Brain microvascular endothelial cell (primary cell): Measurements from ENCODE around the gene ZYG11A.
A peak's percentile ranks its signal among the peaks of the same experiment; 100 is the strongest.
"Not testable (repeated sequence)": the region's sequence is repeated elsewhere in the genome, so short reads cannot be mapped to it uniquely, and the experiment has no call there.

Experiments
- DNase-seq: peaks from one replicate; pipeline ENCODE4 v3.0.0-alpha.2; 2020
- H3K27ac ChIP-seq: fragments of 250-450 bp; sonication (Bioruptor Pico); 2 replicates; pipeline ENCODE4 v1.5.1; 2020; ENCODE audit warnings: mild to moderate bottlenecking, moderate library complexity
- H3K27me3 ChIP-seq: fragments of 250-450 bp; sonication (Bioruptor Pico); replicated peaks from 2 replicates; pipeline ENCODE4 v1.5.1; 2020; ENCODE audit warnings: mild to moderate bottlenecking
- H3K36me3 ChIP-seq: fragments of 250-450 bp; sonication (Bioruptor Pico); replicated peaks from 2 replicates; pipeline ENCODE4 v1.5.1; 2020; ENCODE audit warnings: mild to moderate bottlenecking
- H3K4me3 ChIP-seq: 2 replicates; pipeline ENCODE4 v1.5.1; 2011; ENCODE audit warnings: low read depth, mild to moderate bottlenecking, control low read depth, low read length, moderate library complexity
- in situ Hi-C: cut with HindIII; loops from 2 replicates; pipeline ENCODE4 v1.10.0; 2017; ENCODE audit warnings: low sequenced_read_pairs, low pct_ligation_motif_present
- TF ChIP-seq, protein P1 (sequence below): IDR thresholded peaks from 2 replicates; pipeline ENCODE4 v1.5.1; 2011; ENCODE audit warnings: low read depth, mild to moderate bottlenecking, moderate library complexity, low read length, control low read depth, inconsistent platforms; ENCODE audit errors: missing control alignments

ZYG11A gene

GRCh38 chr1:52842643-52843310, at the start of gene ZYG11A:
TSS of gene ZYG11A (plus strand) at chr1:52842760. CDS start at chr1:52842884, 124 bp downstream.
- no peak within 1 kb of the TSS for H3K27ac ChIP-seq
- TF ChIP-seq, protein P1, sequence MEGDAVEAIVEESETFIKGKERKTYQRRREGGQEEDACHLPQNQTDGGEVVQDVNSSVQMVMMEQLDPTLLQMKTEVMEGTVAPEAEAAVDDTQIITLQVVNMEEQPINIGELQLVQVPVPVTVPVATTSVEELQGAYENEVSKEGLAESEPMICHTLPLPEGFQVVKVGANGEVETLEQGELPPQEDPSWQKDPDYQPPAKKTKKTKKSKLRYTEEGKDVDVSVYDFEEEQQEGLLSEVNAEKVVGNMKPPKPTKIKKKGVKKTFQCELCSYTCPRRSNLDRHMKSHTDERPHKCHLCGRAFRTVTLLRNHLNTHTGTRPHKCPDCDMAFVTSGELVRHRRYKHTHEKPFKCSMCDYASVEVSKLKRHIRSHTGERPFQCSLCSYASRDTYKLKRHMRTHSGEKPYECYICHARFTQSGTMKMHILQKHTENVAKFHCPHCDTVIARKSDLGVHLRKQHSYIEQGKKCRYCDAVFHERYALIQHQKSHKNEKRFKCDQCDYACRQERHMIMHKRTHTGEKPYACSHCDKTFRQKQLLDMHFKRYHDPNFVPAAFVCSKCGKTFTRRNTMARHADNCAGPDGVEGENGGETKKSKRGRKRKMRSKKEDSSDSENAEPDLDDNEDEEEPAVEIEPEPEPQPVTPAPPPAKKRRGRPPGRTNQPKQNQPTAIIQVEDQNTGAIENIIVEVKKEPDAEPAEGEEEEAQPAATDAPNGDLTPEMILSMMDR = peak; percentile 33
- in situ Hi-C loops = no loop called here
- no peaks in the 10 kb centered on the region for H3K36me3 ChIP-seq
- no peaks in the 10 kb centered on the region for H3K27me3 ChIP-seq
- peak; percentile 60 for DNase-seq
- peak within 1 kb of the TSS; percentile 69 for H3K4me3 ChIP-seq

DNA sequence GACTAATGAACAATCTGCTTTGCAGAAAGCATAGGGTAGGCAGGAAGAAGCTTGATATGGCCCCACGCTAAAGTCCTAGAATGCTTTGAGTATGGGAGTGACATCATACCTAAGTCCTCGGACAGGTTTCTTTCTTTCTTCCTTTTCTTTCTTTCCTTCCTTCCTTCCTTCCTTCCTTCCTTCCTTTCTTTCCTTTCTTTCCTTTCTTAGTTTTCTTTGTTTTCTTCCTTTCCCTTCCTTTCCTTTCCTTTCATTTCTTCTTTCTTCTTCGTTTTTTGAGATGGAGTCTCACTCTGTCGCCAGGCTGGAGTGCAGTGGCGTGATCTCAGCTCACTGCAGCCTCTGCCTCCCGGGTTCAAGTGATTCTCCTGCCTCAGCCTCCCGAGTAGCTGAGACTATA, 48.8 kb upstream of the ZYG11A start:
- in situ Hi-C loops, H3K27me3 ChIP-seq, DNase-seq, H3K27ac ChIP-seq, H3K36me3 ChIP-seq, H3K4me3 ChIP-seq: not testable (repeated sequence)

DNA sequence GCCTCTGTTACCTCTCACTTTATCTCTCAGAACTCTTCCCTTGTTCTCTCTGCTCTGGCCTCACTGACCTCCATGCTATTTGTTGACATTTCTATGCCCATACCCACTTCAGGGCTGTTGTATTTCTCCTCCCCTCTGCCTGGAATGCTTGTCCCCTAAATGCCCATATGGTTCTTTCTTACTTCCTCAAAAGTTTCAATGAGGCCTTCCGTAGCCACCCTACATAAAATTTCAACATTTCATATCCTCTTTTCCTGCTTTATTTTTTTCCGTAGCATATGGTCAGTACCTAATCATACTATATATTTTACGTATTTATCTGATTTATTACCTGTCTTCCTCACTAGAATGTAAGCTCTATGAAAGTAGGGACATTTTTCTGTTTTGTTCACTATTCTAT, 47.1 kb upstream of the ZYG11A start:
- no peak for DNase-seq
- in situ Hi-C loops = no loop called here
- H3K27ac ChIP-seq = no peak overlapping the region
- no peak overlapping the region for H3K4me3 ChIP-seq
- no peaks in the 10 kb centered on the region for H3K27me3 ChIP-seq
- no peaks in the 10 kb centered on the region for H3K36me3 ChIP-seq
- TF ChIP-seq, protein P1 = no peak

- Histone ChIP-seq H3K27ac (no peak overlapping the region), H3K36me3 (no peaks in the 10 kb centered on the region), H3K4me3 (no peak overlapping the region), H3K27me3 (no peaks in the 10 kb centered on the region)
- no peak for DNase-seq
- TF ChIP-seq, protein P1 = no peak
- in situ Hi-C loops = no loop called here
These were observed 44.2 kb upstream of the ZYG11A start for GRCh38 chr1:52798331-52798730.

- in situ Hi-C loops = no loop called here
- Histone ChIP-seq H3K27me3 (no peaks in the 10 kb centered on the region), H3K4me3 (no peak overlapping the region), H3K36me3 (peaks cover 3% of the 10 kb centered on the region), H3K27ac (no peak overlapping the region)
- no peak for DNase-seq
- TF ChIP-seq, protein P1 = no peak
These were observed 41.5 kb upstream of the ZYG11A start for GRCh38 chr1:52801011-52801410.

DNA sequence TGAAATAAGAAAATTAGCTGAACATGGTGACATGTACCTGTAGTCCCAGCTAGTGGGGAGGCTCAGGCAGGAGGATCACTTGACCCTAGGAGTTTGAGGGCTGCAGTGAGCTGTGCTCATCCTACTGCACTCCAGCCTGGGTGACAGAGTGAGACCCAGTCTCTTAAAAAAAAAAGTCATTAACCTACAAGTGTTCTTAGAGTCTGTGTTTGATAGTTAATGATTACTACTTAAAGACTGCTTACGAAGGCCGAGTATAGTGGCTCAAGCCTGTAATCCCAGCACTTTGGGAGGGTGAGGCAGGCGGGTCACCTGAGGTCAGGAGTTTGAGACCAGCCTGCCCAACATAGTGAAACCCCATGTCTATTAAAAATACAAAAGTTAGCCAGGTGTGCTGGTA, 38.5 kb upstream of the ZYG11A start:
- H3K4me3 ChIP-seq, H3K27me3 ChIP-seq, H3K27ac ChIP-seq, in situ Hi-C loops, H3K36me3 ChIP-seq, DNase-seq: not testable (repeated sequence)

DNA sequence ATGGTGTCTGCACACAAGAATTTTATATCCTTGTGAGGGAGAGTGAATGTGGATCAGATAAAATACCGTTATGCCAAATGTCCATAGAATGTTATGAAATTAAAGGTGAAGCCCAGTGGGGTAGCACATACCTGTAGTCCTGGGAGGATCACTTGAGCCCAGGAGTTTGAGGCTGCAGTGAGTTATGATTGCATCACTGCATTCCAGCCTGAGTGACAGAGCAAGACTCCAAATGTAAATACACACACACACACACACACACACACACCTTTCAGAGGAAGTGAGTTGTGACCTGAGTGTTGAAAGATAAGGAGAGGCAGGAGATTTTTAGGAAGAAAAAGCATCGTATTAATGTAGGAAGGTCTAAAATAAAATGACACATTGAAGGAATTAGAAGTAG, 28.1 kb upstream of the ZYG11A start:
- in situ Hi-C loops = no loop called here
- no peak for DNase-seq
- no peak overlapping the region for H3K4me3 ChIP-seq
- TF ChIP-seq, protein P1 = no peak
- H3K27ac ChIP-seq = no peak overlapping the region
- no peaks in the 10 kb centered on the region for H3K27me3 ChIP-seq
- peaks cover 18% of the 10 kb centered on the region for H3K36me3 ChIP-seq

DNA sequence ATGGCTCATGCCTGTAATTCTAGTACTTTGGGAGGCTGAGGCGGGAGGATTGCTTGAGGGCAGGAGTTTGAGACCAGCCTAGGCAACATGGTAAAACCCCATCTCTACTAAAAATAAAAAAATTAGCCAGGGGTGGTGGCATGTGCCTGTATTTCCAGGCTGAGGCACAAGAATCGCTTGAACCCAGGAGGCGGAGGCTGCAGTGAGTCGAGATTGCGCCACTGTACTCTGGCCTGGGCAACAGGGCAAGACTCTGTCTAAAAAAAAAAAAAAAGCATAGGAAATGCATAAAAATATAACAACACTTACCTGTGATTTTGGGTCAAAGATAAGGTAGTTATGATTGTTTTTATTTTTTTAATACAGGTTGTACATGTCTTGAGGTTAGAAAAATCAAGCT, 21.7 kb upstream of the ZYG11A start:
- in situ Hi-C loops, H3K4me3 ChIP-seq, H3K27me3 ChIP-seq, H3K27ac ChIP-seq, DNase-seq: not testable (repeated sequence)
- peaks cover 13% of the 10 kb centered on the region for H3K36me3 ChIP-seq
